Measurements from ENCODE around the gene LRRC26.

- TF ChIP-seq GATA2 (IDR thresholded peaks at IDR 0.05; ENCODE audit: low read depth, low read length) = no peak
- no peak for TF ChIP-seq GATA3 (IDR thresholded peaks at IDR 0.05; ENCODE audit: low read depth, low read length)
Observed at GRCh38 chr9:137167277-137167746, 2.5 kb downstream of the LRRC26 start.
